HG02973 (cell line): ENCODE results near the gene C16orf54.
"Not testable (repeated sequence)": the region's sequence is repeated elsewhere in the genome, so short reads cannot be mapped to it uniquely, and the experiment has no call there.

Source experiments
- ATAC-seq: cut with Tn5 transposase; IDR thresholded peaks from one replicate; pipeline ENCODE4 v1.9.1; 2021; ENCODE audit warnings: moderate library complexity; ENCODE audit not compliant: unreplicated experiment

The C16orf54 gene

GRCh38 chr16:29710227-29711219, 35.3 kb downstream of the C16orf54 start:
- no peak for ATAC-seq

- ATAC-seq, result not testable (repeated sequence)
These were observed 36.1 kb downstream of the C16orf54 start for GRCh38 chr16:29709657-29710056.

DNA sequence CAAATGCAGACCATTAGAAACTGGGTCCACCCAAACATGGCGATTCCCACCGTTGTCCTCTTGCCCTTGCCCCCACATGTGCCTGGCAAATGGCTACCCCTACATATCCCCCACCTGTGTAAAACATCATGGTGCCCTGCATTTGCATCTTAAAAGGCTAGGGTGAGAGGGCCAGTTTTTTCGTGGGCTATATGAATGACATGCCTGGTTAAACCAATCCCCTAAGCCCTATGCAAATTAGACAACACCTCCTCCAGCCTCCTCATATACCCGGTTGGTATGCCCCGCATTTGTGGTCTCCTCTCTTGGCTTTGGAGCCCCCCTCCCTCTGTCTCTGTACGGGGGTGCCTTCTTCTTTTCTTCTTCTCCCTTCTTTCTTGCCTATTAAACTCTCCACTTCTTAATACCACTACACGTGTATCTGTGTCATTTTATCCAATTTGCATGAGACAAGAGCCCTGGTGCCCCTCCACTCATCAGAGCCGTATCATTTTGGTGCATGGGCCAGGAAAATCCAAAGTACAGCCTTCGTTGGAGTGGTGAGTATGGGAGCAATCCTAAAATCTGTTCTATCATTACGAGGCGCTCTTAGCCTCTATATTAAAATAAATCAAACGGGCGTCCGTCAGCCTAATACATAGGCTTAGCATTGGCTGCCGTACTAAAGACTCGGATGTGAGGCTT, 36.7 kb downstream of the C16orf54 start:
- ATAC-seq, result no peak

GRCh38 chr16:29707160-29707559, 38.6 kb downstream of the C16orf54 start:
- not testable (repeated sequence) for ATAC-seq

DNA sequence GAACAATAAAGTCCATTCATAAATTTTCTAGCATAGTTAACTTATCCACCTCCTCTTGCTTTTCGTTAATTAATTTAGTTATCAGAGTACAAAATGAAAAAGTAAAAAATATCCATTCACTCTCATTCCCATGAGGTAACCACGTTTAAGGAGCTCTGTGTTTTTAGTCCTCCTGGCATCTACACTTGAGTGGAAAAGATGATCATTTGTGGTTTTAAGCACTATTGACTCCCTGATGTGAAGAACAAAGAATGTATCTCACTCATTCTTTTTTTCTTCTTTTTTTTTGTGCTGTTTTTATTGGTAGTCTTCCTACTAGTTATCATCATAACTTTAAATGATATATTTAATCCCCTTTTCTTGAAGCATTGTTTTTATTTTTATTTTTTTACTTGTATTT, 40.8 kb downstream of the C16orf54 start:
- no peak for ATAC-seq

DNA sequence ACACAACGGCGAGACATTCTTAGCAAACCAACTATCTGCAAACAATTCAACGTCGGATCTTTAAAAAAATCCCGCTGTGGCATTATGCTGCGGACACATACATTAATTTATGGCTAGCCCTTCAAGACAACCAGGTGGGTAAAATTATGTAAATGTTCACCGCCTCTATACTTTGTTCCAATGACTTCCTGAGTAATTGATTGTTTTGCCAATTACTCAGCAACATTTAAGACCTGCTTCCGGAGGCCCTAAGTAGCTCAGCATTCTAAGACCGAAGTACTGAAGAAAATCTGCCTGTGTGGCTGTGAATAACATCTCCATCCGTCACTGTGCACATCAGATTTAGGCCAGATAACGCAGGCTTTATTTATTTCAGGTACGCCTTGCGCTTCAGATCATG, 43.5 kb downstream of the C16orf54 start:
- ATAC-seq, result no peak

DNA sequence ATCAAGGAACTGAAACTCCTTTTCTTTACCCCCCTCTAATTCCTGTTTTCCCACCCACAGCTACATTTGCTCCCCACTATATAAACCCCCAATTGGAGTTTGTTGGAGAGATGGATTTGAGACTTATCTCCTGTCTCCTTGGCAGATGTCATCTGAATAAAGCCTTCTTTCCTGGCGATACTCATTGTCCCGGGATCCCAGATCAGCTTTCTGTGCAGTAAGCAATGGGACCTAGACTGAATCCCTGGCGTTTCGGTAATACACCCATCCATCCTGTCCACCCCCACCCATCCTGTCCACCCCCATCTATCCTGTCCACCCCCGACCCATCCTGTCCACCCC, 44.6 kb downstream of the C16orf54 start:
- no peak for ATAC-seq

DNA sequence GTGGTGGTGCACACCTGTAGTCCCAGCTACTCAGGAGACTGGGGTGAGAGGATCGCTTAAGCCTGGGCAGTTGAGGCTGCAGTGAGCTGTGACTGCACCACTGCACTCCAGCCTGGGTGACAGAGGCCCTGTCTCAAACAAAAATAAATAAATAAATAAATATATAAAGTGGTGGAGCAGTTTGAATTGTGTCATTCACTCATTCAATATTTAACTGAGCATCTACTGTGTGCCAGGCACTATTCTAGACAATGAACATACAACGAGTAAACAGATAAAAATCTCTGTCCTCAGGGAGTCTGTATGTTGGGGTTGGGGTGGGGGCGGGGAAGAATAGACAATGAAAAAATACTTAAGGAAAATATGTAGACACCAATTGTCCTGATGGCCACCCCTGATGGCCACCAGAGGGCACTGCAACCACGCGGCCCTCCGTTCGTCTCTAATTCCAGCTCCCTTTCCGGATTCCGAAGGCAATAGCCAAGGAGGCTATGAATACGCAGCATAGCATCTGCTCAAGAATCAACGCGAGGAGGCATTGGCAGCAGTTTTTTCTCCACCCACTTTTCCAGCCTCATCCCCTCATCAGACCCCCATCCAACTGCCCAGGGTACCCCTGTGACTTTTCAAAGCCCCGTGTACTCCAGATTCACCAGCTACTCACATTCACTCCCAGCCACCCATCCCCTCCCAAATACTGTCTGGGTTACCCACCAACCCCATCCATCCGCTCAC, 45.4 kb downstream of the C16orf54 start:
- no peak for ATAC-seq

GRCh38 chr16:29699324-29700219, 46.2 kb downstream of the C16orf54 start:
- no peak for ATAC-seq

DNA sequence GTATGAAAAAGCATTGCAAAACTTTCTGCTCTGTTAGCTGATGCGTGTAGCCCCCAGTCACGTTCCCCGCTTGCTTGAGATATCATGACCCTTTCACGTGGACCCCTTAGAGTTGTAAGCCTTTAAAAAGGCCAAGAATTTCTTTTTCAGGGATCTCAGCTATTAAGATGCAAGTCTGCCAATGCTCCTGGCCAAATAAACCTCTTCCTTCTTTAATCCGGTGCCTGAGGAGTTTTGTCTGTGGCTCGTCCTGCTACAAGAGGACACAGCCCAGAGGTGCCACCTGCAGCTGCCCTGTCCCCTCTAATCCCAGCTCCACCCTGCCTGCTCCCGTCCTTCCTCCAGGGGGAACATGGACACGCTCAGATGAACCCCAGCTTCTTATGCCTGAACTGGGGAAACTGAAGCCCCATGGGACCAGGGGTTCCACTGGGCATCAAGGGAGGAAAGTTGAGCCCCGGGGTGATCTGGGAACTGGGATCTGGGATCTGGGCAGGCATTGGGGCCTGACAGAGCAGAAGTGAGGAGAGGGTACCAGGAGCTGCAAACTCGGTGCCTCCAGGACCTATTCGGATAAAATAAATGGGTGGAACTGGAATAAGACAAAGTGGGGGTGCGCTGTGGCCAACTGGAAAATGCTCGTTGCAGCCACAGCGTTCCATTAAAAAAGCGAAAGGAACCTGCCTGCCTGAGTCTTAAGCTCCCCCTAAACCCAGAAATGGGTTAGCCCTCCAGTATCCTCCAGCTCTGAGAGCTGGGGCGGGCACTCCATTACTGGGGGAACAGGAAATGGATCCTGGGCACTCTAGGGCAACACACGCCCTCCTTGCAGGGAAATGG, 47.1 kb downstream of the C16orf54 start:
- no peak for ATAC-seq

DNA sequence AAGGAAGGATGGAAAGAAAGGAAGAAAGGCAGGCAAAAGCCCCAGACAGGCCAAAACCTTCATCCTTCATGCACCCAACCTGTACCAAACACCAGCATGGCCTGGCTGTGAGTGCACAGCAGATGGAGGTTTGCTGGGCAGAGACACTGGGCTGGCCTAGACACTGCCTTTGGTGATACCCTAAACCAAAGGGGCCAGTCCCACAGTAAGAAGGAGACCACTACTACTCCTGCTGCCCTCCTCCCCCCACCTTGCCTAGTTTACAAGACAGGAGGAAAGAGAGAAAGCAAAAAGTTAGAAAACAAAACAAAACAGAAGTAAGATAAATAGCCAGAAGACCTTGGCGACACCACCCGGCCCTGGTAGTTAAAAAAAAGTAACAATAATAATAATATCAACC, 47.7 kb downstream of the C16orf54 start:
- no peak for ATAC-seq

- ATAC-seq, result no peak
These were observed 48.4 kb downstream of the C16orf54 start for GRCh38 chr16:29697391-29697790.

GRCh38 chr16:29696881-29697331, 48.9 kb downstream of the C16orf54 start:
- ATAC-seq, result no peak

DNA sequence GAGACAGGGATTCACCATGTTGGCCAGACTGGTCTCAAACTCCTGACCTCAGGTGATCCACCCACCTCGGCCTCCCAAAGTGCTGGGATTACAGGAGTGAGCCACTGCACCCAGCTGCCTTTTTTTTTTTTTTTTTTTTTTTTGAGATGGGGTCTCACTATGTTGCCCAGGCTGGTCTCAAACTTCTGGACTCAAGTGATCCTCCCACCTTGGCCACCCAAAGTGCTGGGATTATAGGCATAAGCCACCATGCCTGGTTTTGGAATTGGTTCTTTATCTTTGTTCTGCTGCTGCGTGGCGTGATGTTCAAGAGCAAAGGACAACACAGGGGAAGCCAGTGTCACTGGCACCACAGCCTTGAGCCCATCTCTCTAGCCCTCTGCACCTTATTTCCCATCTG, 50.1 kb downstream of the C16orf54 start:
- not testable (repeated sequence) for ATAC-seq

DNA sequence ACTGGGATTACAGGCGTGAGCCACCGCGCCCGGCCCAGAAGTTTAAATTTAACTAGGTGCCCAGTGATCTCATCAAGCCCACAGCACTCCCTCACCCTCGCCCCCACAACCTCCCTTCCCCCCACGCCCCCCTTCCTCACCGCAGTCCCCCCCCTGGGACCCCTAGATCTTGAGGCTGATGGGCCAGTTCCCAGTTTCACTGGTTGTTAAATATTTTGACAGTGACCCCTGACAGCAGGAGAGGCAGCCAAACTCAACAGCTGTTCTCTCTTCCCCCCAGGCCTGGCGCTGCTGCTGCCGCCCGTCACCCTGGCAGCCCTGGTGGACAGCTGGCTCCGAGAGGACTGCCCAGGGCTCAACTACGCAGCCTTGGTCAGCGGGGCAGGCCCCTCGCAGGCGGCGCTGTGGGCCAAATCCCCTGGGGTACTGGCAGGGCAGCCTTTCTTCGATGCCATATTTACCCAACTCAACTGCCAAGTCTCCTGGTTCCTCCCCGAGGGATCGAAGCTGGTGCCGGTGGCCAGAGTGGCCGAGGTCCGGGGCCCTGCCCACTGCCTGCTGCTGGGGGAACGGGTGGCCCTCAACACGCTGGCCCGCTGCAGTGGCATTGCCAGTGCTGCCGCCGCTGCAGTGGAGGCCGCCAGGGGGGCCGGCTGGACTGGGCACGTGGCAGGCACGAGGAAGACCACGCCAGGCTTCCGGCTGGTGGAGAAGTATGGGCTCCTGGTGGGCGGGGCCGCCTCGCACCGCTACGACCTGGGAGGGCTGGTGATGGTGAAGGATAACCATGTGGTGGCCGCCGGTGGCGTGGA, 51.2 kb downstream of the C16orf54 start:
- ATAC-seq, result no peak

GRCh38 chr16:29692606-29693005, 53.2 kb downstream of the C16orf54 start:
- not testable (repeated sequence) for ATAC-seq
